GM12872 (cell line): ENCODE measurements around the gene SCFD2.

Source experiments
- CTCF ChIP-seq: IDR thresholded peaks from 3 replicates; pipeline ENCODE4 v1.5.1; 2011; ENCODE audit warnings: low read depth, mild to moderate bottlenecking, low read length, moderate library complexity; ENCODE audit not compliant: insufficient read depth

The SCFD2 gene

GRCh38 chr4:52983563-52984303 lies 382.1 kb downstream of the SCFD2 start:
- TF ChIP-seq CTCF: peak; percentile 48; the same call in 2 of the 3 replicates

DNA sequence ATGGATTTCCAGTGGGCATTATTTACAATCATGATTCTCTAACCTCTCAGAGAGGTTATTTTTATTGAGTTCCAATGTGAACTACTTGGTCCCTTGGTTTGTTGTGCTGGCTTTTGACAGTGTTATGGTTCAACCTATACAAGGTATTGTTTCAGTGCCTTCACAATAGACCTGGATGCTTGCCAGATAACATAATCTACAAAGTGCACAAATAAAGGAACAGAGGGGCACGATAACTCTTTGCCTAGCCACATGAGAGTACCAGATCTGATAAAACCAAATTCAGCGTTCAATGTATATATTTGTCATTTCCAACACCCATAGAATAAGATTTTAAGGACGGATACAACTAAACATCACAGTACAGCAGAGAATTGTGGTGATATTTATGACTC lies 382.9 kb downstream of the SCFD2 start:
- no peak; the same call in 2 of the 3 replicates for TF ChIP-seq CTCF

- TF ChIP-seq CTCF: peak; percentile 37; the same call in 1 of the 3 replicates
Observed at GRCh38 chr4:52982255-52982945, 383.5 kb downstream of the SCFD2 start.

DNA sequence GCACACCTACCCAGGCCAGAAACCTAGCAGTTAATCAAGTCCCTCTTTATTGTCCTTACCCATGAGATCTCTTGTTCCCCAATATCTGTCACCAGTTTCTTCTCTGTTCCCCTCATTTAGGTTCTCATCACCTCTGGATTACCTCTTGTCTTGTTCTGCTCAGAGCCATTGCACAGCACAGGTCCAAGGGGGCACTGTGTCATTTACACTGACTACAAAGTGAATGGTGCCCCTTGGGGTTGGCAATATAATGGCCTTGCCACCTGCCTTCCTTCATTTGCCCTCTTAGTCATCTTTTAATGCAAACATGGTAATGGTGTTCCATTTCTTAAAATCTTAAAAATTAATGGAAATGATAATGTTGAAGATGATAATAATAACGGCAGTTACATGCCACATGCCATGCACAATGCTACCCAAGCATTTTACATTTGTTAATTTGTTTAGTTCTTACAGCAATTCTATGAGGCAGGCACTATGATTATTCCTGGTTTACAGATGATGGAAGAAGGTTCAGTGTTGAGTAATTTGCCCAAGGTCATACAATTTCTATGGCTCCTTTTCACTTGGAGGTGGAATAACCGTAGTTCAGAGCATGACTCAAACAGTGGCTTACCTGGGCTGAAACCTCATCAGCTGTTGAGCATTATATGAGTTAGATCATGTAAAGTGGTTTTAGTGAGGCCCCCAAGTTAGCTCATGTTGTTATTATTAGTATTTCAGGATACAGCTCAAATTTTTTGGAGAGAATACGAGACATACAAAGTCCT lies 385.9 kb downstream of the SCFD2 start:
- TF ChIP-seq CTCF: no peak

DNA sequence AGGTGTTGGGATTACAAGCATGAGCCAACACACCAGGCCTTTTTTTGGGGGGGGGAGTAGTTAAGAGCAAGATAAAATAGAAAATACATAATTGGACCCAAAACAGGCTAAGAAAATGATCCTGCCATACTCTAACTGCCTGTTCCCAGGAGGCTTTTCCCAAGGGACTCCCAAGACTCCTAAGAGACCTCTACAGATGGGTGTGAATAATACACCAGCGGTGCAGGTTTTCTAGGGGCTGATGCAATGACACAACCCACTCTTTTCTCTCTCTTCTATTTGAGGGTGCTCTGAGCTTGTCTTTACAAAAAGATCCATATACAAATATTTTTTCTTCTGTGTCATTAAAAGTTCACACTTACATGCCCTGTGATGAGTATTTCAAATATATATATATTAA lies 386.8 kb downstream of the SCFD2 start:
- no peak for TF ChIP-seq CTCF

GRCh38 chr4:52977252-52977651 lies 388.6 kb downstream of the SCFD2 start:
- TF ChIP-seq CTCF: no peak
